ENCODE measurements around the gene RAD18. TPM values are rescaled to one million over a fixed set of nuclear protein-coding genes. Genes with fewer than 3 reads are reported as not detected.

Gene RAD18
- total RNA-seq, 3 donors from 2014 or later (not counting 1 experiment from before 2014, with no cell fraction given) = 19.8 to 23.3 (median 22.5) TPM

- H3K27me3 Mint-ChIP-seq (ENCODE audit: low read depth in 2 of 2) = no peaks in the 10 kb centered on the region
- H3K4me1 Mint-ChIP-seq = no peaks in the 10 kb centered on the region
- H3K9me3 Mint-ChIP-seq = no peaks in the 10 kb centered on the region
- H3K4me3 Mint-ChIP-seq = no peak overlapping the region
- H3K36me3 Mint-ChIP-seq = no peaks in the 10 kb centered on the region
- intact Hi-C loops (cut with micrococcal nuclease) = no loop called here
- Histone ChIP-seq H3K27ac (ENCODE audit: low read length) (no peak overlapping the region), H3K9me3 (ENCODE audit: control insufficient read depth, insufficient read depth, low read length) (no peaks in the 10 kb centered on the region), H3K36me3 (ENCODE audit: control insufficient read depth, insufficient read depth, low read length) (no peaks in the 10 kb centered on the region), H3K27me3 (ENCODE audit: control insufficient read depth, insufficient read depth, low read length) (no peaks in the 10 kb centered on the region), H3K4me1 (ENCODE audit: control insufficient read depth, insufficient read depth, low read length) (no peaks in the 10 kb centered on the region), H3K4me3 (ENCODE audit: low read length) (no peak overlapping the region)
- no peak for TF ChIP-seq CTCF (IDR thresholded peaks at IDR 0.05)
- no peak for DNase-seq
- no peak for ATAC-seq
- 90% methylated on average over 16 of the region's 16 CpGs for WGBS (ENCODE audit: insufficient coverage)
- H3K27ac Mint-ChIP-seq = no peak overlapping the region
These were observed 98.6 kb downstream of the RAD18 start for GRCh38 chr3:8864402-8865350.

- DNase-seq (no peak), ATAC-seq (no peak)
- H3K36me3 Mint-ChIP-seq = no peaks in the 10 kb centered on the region
- H3K4me1 ChIP-seq (ENCODE audit: control insufficient read depth, insufficient read depth, low read length) = no peaks in the 10 kb centered on the region
- no peak overlapping the region for H3K4me3 ChIP-seq (ENCODE audit: low read length)
- no peaks in the 10 kb centered on the region for H3K36me3 ChIP-seq (ENCODE audit: control insufficient read depth, insufficient read depth, low read length)
- no peak overlapping the region for H3K4me3 Mint-ChIP-seq
- intact Hi-C loops (cut with micrococcal nuclease) = no loop called here
- no peak overlapping the region for H3K27ac Mint-ChIP-seq
- H3K9me3 ChIP-seq (ENCODE audit: control insufficient read depth, insufficient read depth, low read length) = no peaks in the 10 kb centered on the region
- no peaks in the 10 kb centered on the region for H3K27me3 ChIP-seq (ENCODE audit: control insufficient read depth, insufficient read depth, low read length)
- 100% methylated on average over 4 of the region's 4 CpGs for WGBS (ENCODE audit: insufficient coverage)
- no peaks in the 10 kb centered on the region for H3K9me3 Mint-ChIP-seq
- no peaks in the 10 kb centered on the region for H3K4me1 Mint-ChIP-seq
- H3K27ac ChIP-seq (ENCODE audit: low read length) = no peak overlapping the region
- TF ChIP-seq CTCF (IDR thresholded peaks at IDR 0.05) = no peak
- no peaks in the 10 kb centered on the region for H3K27me3 Mint-ChIP-seq (ENCODE audit: low read depth in 2 of 2)
These were observed 99.4 kb downstream of the RAD18 start for GRCh38 chr3:8863891-8864290.

GRCh38 chr3:8857720-8858367 lies 105.4 kb downstream of the RAD18 start:
- Mint-ChIP-seq H3K9me3 (no peaks in the 10 kb centered on the region), H3K4me1 (no peaks in the 10 kb centered on the region), H3K27me3 (ENCODE audit: low read depth in 2 of 2) (no peaks in the 10 kb centered on the region), H3K36me3 (no peaks in the 10 kb centered on the region), H3K27ac (no peak overlapping the region), H3K4me3 (no peak overlapping the region)
- no peaks in the 10 kb centered on the region for H3K36me3 ChIP-seq (ENCODE audit: control insufficient read depth, insufficient read depth, low read length)
- no peak for ATAC-seq
- no peak for DNase-seq
- WGBS (ENCODE audit: insufficient coverage) = 94% methylated on average over 8 of the region's 8 CpGs
- no peak overlapping the region for H3K27ac ChIP-seq (ENCODE audit: low read length)
- intact Hi-C loops (cut with micrococcal nuclease) = no loop called here
- H3K4me3 ChIP-seq (ENCODE audit: low read length) = no peak overlapping the region
- TF ChIP-seq CTCF (IDR thresholded peaks at IDR 0.05) = no peak
- H3K27me3 ChIP-seq (ENCODE audit: control insufficient read depth, insufficient read depth, low read length) = no peaks in the 10 kb centered on the region
- no peaks in the 10 kb centered on the region for H3K4me1 ChIP-seq (ENCODE audit: control insufficient read depth, insufficient read depth, low read length)
- H3K9me3 ChIP-seq (ENCODE audit: control insufficient read depth, insufficient read depth, low read length) = no peaks in the 10 kb centered on the region

Measured in natural killer cell (primary cell).